IMR-90 (cell line): Measurements from ENCODE around the gene PCDHGA9. TPM values are rescaled to one million over a fixed set of nuclear protein-coding genes. Genes with fewer than 3 reads are reported as not detected.
"Not testable (repeated sequence)": the region's sequence is repeated elsewhere in the genome, so short reads cannot be mapped to it uniquely, and the experiment has no call there.

Source experiments
- ATAC-seq: fragments of 200-7000 bp; cut with Tn5 transposase; 2 replicates; pipeline ENCODE4 v1.9.1; 2020; ENCODE audit warnings: low read depth, mild to moderate bottlenecking, moderate library complexity
- BruUV-seq: library from RNA; stranded (reverse); fragments of 400-500 nt; replicated peaks from 2 replicates; lab custom pipeline; 2021; lab: Mats Ljungman, UMichigan
- CTCF ChIA-PET: fragments of 300-600 bp; formaldehyde crosslinking; extraction: SDS; loops from one replicate; lab custom pipeline; 2021; ENCODE audit warnings: antibody characterized with exemption; lab: Yijun Ruan, JAX
- POLR2A ChIA-PET: fragments of 300-600 bp; sonication (Branson Sonifier 250); formaldehyde crosslinking; loops from one replicate; lab custom pipeline; 2022; ENCODE audit warnings: antibody characterized with exemption; ENCODE audit not compliant: unreplicated experiment; lab: Charles Lee
- DNase-seq: peaks from one replicate; pipeline ENCODE4 v3.0.0; 2013
- H2AFZ ChIP-seq: replicated peaks from 2 replicates; pipeline ENCODE3; 2013; ENCODE audit warnings: low read length, mild to moderate bottlenecking; ENCODE audit not compliant: poor library complexity
- H2AK5ac ChIP-seq: 2 replicates; pipeline ENCODE4 v1.6.1; 2013; ENCODE audit warnings: low read depth, low read length, inconsistent platforms
- H2AK9ac ChIP-seq: replicated peaks from 2 replicates; pipeline ENCODE3; 2013; ENCODE audit warnings: mild to moderate bottlenecking, low read depth, low read length, moderate library complexity; ENCODE audit not compliant: poor library complexity
- H2BK120ac ChIP-seq: 2 replicates; pipeline ENCODE4 v1.6.1; 2013; ENCODE audit warnings: low read depth, low read length, inconsistent platforms
- H2BK15ac ChIP-seq: 3 replicates; pipeline ENCODE4 v1.6.1; 2013; ENCODE audit warnings: low read depth, low read length, inconsistent platforms
- H2BK20ac ChIP-seq: 2 replicates; pipeline ENCODE4 v1.6.1; 2013; ENCODE audit warnings: low read depth, mild to moderate bottlenecking, inconsistent platforms, low read length, moderate library complexity
- H2BK5ac ChIP-seq: 2 replicates; pipeline ENCODE4 v1.6.1; 2013; ENCODE audit warnings: mild to moderate bottlenecking, low read depth, low read length, inconsistent platforms; ENCODE audit not compliant: poor library complexity, severe bottlenecking
- H3K14ac ChIP-seq: replicated peaks from 2 replicates; pipeline ENCODE4 v1.6.1; 2013; ENCODE audit warnings: low read depth, low read length, inconsistent platforms
- H3K18ac ChIP-seq: 2 replicates; pipeline ENCODE4 v1.6.1; 2013; ENCODE audit warnings: low read depth, low read length, control low read depth
- H3K23ac ChIP-seq: 2 replicates; pipeline ENCODE4 v1.6.1; 2013; ENCODE audit warnings: low read depth, low read length, inconsistent platforms
- H3K27ac ChIP-seq: 2 replicates; pipeline ENCODE4 v1.5.1; 2013; ENCODE audit warnings: mild to moderate bottlenecking, control low read depth, low read length; ENCODE audit not compliant: insufficient read depth
- H3K27me3 ChIP-seq: 2 replicates; pipeline ENCODE4 v1.6.1; 2013; ENCODE audit warnings: low read length; ENCODE audit not compliant: control insufficient read depth, insufficient read depth
- H3K36me3 ChIP-seq: 2 replicates; pipeline ENCODE4 v1.6.1; 2013; ENCODE audit warnings: low read length, mixed read lengths; ENCODE audit not compliant: control insufficient read depth, insufficient read depth
- H3K4ac ChIP-seq: 2 replicates; pipeline ENCODE4 v1.6.1; 2013; ENCODE audit warnings: low read depth, low read length, inconsistent platforms
- H3K4me1 ChIP-seq: 2 replicates; pipeline ENCODE4 v1.6.1; 2013; ENCODE audit warnings: low read length, mixed read lengths; ENCODE audit not compliant: control insufficient read depth, insufficient read depth
- H3K4me2 ChIP-seq: 2 replicates; pipeline ENCODE4 v1.6.1; 2013; ENCODE audit warnings: low read depth, mild to moderate bottlenecking, control low read depth, low read length, moderate library complexity
- H3K4me3 ChIP-seq: 2 replicates; pipeline ENCODE4 v1.5.1; 2013; ENCODE audit warnings: low read depth, mild to moderate bottlenecking, control low read depth, low read length, moderate library complexity; ENCODE audit not compliant: insufficient read depth
- H3K56ac ChIP-seq: 2 replicates; pipeline ENCODE4 v1.6.1; 2013; ENCODE audit warnings: low read length, inconsistent platforms; ENCODE audit not compliant: insufficient read depth; ENCODE audit errors: extremely low read depth
- H3K79me1 ChIP-seq, 2 experiments: 2 replicates each; pipeline ENCODE4 v1.6.1; 2013; ENCODE audit warnings: low read length in 2 of 2, inconsistent platforms in 1 of 2, low read depth in 1 of 2
- H3K9ac ChIP-seq: 2 replicates; pipeline ENCODE4 v1.6.1; 2013; ENCODE audit warnings: low read depth, low read length, control low read depth
- H3K9me1 ChIP-seq: 2 replicates; pipeline ENCODE4 v1.6.1; 2013; ENCODE audit warnings: low read length, inconsistent platforms; ENCODE audit not compliant: insufficient read depth
- H3K9me3 ChIP-seq: 2 replicates; pipeline ENCODE4 v1.6.1; 2013; ENCODE audit warnings: low read length; ENCODE audit not compliant: control insufficient read depth, insufficient read depth
- H4K20me1 ChIP-seq: 2 replicates; pipeline ENCODE4 v1.6.1; 2013; ENCODE audit warnings: low read length, inconsistent platforms; ENCODE audit not compliant: insufficient read depth
- H4K5ac ChIP-seq: 2 replicates; pipeline ENCODE4 v1.6.1; 2013; ENCODE audit warnings: mild to moderate bottlenecking, low read depth, low read length, control low read depth
- H4K8ac ChIP-seq, 2 experiments: 2 replicates each; pipeline ENCODE4 v1.6.1; 2013; ENCODE audit warnings: low read depth in 2 of 2, low read length in 2 of 2, control low read depth in 1 of 2, inconsistent platforms in 1 of 2
- H4K91ac ChIP-seq: 2 replicates; pipeline ENCODE4 v1.6.1; 2013; ENCODE audit warnings: low read depth, low read length, inconsistent platforms; ENCODE audit not compliant: insufficient read depth
- WGBS, 2 experiments: methylation state at CpG; one replicate each; pipeline versions ENCODE4 v1.1.5 to v1.1.7; 2013; ENCODE audit warnings: missing lambda C conversion rate in 2 of 2; ENCODE audit not compliant: insufficient read length in 1 of 2; ENCODE audit errors: extremely low coverage in 2 of 2; 5-methylcytosine and 5-hydroxymethylcytosine counted together
- dilution Hi-C: fragments of 300-500 bp; cut with HindIII; formaldehyde crosslinking; loops from one replicate; pipeline ENCODE4 v1.14.3; 2018; ENCODE audit warnings: low sequenced_read_pairs; ENCODE audit not compliant: unreplicated experiment
- in situ Hi-C: fragments of 300-500 bp; cut with MboI; formaldehyde crosslinking; loops from 3 replicates; pipeline ENCODE4 v1.14.3; 2019; ENCODE audit warnings: low sequenced_read_pairs, inconsistent platforms, mixed read lengths
- intact Hi-C: fragments of 100-400 bp; cut with micrococcal nuclease; formaldehyde crosslinking; loops from 2 replicates; pipeline ENCODE4 v1.10.0; 2022
- polyA plus RNA-seq, 3 experiments: library from polyadenylated mRNA; depleted of rRNA; stranded (reverse); fragments of >200 nt; gene quantifications; 2 replicates each; pipeline ENCODE4 v1.2.3, GENCODE V29; 2012; ENCODE audit warnings: low replicate concordance in 1 of 3
- total RNA-seq: library from RNA; depleted of rRNA; stranded (reverse); fragments of >200 nt; gene quantifications from 2 replicates; pipeline ENCODE4 v1.2.3, GENCODE V29; 2012

Gene PCDHGA9
- total and polyA plus RNA-seq, 2 of the 4 experiments (the other 2 are of a cell fraction), result 1.8 to 4.5 TPM

DNA sequence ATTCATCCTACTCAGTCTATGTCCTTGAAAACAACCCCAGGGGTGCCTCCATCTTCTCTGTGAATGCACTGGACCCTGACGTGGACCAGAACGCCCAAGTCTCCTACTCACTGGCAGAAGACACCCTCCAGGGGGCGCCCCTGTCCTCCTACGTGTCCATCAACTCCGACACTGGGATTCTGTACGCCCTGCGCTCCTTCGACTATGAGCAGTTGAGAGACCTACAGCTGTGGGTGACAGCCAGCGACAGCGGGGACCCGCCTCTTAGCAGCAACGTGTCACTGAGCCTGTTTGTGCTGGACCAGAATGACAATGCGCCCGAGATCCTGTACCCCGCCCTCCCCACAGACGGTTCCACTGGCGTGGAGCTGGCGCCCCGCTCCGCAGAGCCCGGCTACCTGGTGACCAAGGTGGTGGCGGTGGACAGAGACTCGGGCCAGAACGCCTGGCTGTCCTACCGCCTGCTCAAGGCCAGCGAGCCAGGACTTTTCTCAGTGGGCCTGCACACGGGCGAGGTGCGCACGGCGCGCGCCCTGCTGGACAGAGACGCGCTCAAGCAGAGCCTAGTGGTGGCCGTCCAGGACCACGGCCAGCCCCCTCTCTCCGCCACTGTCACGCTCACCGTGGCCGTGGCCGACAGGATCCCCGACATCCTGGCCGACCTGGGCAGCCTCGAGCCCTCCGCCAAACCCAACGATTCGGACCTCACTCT is 27.0 kb upstream of the PCDHGA9 start:
- peaks cover 20% of the 10 kb centered on the region for H3K36me3 ChIP-seq
- H4K20me1 ChIP-seq, H4K8ac ChIP-seq, H3K4me2 ChIP-seq, BruUV-seq, H2AFZ ChIP-seq, H4K5ac ChIP-seq, H4K91ac ChIP-seq, H3K79me1 ChIP-seq, H3K9me1 ChIP-seq, POLR2A ChIA-PET, DNase-seq, ATAC-seq, H2BK15ac ChIP-seq, H3K27ac ChIP-seq, H3K27me3 ChIP-seq, intact Hi-C loops, H2AK9ac ChIP-seq, H3K14ac ChIP-seq, in situ Hi-C loops, H2BK120ac ChIP-seq, H2BK20ac ChIP-seq, H2AK5ac ChIP-seq, H3K56ac ChIP-seq, H3K9ac ChIP-seq, H3K4ac ChIP-seq, CTCF ChIA-PET, H2BK5ac ChIP-seq, dilution Hi-C loops, H3K18ac ChIP-seq, H3K23ac ChIP-seq, H3K4me3 ChIP-seq, H3K4me1 ChIP-seq: not testable (repeated sequence)
- H3K9me3 ChIP-seq, result peaks cover 54% of the 10 kb centered on the region
- 40% methylated on average over 9 of the region's 48 CpGs; no CpG with 5 or more reads in 1 of the 2 experiments for WGBS, 2 experiments
